ENCODE measurements around the gene CNOT6L. TPM values are rescaled to one million over a fixed set of nuclear protein-coding genes. Genes with fewer than 3 reads are reported as not detected.

The CNOT6L gene
- polyA plus RNA-seq, 2 of the 4 experiments (the other 2 are of a cell fraction) = 5.8 to 8.7 TPM

DNA sequence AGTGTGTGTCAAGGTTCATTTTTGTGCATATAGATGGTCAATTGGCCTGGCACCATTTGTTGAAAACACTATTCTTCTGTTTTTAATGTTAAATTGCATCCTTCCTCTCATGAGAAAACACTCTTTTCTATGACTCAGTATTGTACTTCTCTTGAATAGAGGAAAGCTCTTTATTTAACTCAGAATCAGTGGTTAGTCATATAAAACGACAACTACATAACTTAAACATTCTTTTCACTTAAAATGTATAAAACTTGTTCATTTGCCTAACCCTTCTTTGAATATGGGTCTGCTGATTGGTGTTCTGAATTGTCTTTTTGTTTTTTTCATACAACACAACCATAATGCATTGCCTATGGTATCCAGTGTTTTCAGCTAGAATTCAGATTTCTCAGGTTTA lies 26.2 kb upstream of the CNOT6L start:
- Histone ChIP-seq H3K27ac (no peak overlapping the region), H3K9me3 (no peaks in the 10 kb centered on the region), H3K4me2 (no peak overlapping the region), H3K4me1 (no peaks in the 10 kb centered on the region), H3K4me3 (no peak overlapping the region)
- no peak for DNase-seq (ENCODE audit: low read depth in 1 of 2, low spot score in 1 of 2)
- POLR2A ChIA-PET = no interaction called here
- 19% methylated on average over 1 of the region's 1 CpG for WGBS (ENCODE audit: missing lambda C conversion rate)
- TF ChIP-seq EHF (CRISPR knock-in tag; IDR thresholded peaks at IDR 0.05) (no peak), JUNB (IDR thresholded peaks at IDR 0.05) (no peak), HOXB5 (CRISPR knock-in tag; IDR thresholded peaks at IDR 0.05) (no peak), FOSL2 (IDR thresholded peaks at IDR 0.05) (no peak), FOSL2 (CRISPR knock-in tag; IDR thresholded peaks at IDR 0.05) (no peak), KDM5A (IDR thresholded peaks at IDR 0.05) (no peak), SREBF2 (IDR thresholded peaks at IDR 0.05) (no peak), MAZ (IDR thresholded peaks at IDR 0.05; ENCODE audit: borderline replicate concordance, low read depth, low read length) (no peak), NPAS2 (CRISPR knock-in tag; IDR thresholded peaks at IDR 0.05; ENCODE audit: borderline replicate concordance) (no peak), BHLHE40 (IDR thresholded peaks at IDR 0.05; ENCODE audit: low read depth, low read length) (no peak), NFE2L2 (conservative IDR thresholded peaks at IDR 0.05; ENCODE audit: low read length) (no peak), EHMT2 (IDR thresholded peaks at IDR 0.05; ENCODE audit: low read depth) (no peak), CBX2 (IDR thresholded peaks at IDR 0.05; ENCODE audit: borderline replicate concordance, low read depth) (no peak), KDM1A (IDR thresholded peaks at IDR 0.05; ENCODE audit: low read depth) (no peak), ESRRA (IDR thresholded peaks at IDR 0.05; ENCODE audit: borderline replicate concordance, low read length) (no peak), RFX5 (IDR thresholded peaks at IDR 0.05) (no peak), ZFP36 (IDR thresholded peaks at IDR 0.05; ENCODE audit: borderline replicate concordance, partially characterized antibody) (no peak), FOSB (CRISPR knock-in tag; IDR thresholded peaks at IDR 0.05) (no peak)
- TF ChIP-seq, protein P1, sequence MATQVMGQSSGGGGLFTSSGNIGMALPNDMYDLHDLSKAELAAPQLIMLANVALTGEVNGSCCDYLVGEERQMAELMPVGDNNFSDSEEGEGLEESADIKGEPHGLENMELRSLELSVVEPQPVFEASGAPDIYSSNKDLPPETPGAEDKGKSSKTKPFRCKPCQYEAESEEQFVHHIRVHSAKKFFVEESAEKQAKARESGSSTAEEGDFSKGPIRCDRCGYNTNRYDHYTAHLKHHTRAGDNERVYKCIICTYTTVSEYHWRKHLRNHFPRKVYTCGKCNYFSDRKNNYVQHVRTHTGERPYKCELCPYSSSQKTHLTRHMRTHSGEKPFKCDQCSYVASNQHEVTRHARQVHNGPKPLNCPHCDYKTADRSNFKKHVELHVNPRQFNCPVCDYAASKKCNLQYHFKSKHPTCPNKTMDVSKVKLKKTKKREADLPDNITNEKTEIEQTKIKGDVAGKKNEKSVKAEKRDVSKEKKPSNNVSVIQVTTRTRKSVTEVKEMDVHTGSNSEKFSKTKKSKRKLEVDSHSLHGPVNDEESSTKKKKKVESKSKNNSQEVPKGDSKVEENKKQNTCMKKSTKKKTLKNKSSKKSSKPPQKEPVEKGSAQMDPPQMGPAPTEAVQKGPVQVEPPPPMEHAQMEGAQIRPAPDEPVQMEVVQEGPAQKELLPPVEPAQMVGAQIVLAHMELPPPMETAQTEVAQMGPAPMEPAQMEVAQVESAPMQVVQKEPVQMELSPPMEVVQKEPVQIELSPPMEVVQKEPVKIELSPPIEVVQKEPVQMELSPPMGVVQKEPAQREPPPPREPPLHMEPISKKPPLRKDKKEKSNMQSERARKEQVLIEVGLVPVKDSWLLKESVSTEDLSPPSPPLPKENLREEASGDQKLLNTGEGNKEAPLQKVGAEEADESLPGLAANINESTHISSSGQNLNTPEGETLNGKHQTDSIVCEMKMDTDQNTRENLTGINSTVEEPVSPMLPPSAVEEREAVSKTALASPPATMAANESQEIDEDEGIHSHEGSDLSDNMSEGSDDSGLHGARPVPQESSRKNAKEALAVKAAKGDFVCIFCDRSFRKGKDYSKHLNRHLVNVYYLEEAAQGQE (IDR thresholded peaks at IDR 0.05) = no peak
- CTCF ChIA-PET = no interaction called here
- ATAC-seq = no peak
- no peak for FAIRE-seq

DNA sequence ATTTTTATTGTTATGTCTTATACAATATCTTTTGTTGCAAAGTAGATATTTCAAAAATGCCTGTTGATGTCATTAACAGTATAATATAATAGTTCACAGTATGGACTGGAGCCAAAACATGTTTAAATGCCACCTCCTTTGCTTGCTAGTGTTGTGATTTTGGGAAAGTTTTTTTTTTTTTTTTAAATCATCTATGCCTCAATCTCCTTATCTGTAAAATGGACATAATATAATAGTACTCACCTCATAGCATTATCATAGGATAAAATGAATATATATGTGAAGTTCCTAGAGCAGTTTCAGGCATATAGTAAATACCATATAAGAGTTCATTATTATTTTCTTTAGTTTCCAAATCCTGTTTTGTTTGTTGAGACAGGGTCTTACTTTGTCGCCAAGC lies 25.2 kb upstream of the CNOT6L start:
- ChIA-PET POLR2A (no interaction called here), CTCF (no interaction called here)
- DNase-seq (ENCODE audit: low read depth in 1 of 2, low spot score in 1 of 2) = no peak
- TF ChIP-seq FOXS1 (CRISPR knock-in tag; IDR thresholded peaks at IDR 0.05) (no peak), RAD21 (conservative IDR thresholded peaks at IDR 0.05 in 1 of 2, IDR thresholded peaks at IDR 0.05 in 1 of 2) (no peak), EHF (CRISPR knock-in tag; IDR thresholded peaks at IDR 0.05) (no peak), RFX5 (IDR thresholded peaks at IDR 0.05) (no peak), ZC3H11A (IDR thresholded peaks at IDR 0.05) (no peak)
- TF ChIP-seq, protein P2, sequence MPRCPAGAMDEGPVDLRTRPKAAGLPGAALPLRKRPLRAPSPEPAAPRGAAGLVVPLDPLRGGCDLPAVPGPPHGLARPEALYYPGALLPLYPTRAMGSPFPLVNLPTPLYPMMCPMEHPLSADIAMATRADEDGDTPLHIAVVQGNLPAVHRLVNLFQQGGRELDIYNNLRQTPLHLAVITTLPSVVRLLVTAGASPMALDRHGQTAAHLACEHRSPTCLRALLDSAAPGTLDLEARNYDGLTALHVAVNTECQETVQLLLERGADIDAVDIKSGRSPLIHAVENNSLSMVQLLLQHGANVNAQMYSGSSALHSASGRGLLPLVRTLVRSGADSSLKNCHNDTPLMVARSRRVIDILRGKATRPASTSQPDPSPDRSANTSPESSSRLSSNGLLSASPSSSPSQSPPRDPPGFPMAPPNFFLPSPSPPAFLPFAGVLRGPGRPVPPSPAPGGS (IDR thresholded peaks at IDR 0.05) = no peak
- TF ChIP-seq, protein P3, sequence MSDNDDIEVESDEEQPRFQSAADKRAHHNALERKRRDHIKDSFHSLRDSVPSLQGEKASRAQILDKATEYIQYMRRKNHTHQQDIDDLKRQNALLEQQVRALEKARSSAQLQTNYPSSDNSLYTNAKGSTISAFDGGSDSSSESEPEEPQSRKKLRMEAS (IDR thresholded peaks at IDR 0.05) = no peak
- TF ChIP-seq, protein P4, sequence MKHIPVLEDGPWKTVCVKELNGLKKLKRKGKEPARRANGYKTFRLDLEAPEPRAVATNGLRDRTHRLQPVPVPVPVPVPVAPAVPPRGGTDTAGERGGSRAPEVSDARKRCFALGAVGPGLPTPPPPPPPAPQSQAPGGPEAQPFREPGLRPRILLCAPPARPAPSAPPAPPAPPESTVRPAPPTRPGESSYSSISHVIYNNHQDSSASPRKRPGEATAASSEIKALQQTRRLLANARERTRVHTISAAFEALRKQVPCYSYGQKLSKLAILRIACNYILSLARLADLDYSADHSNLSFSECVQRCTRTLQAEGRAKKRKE (CRISPR knock-in tag; IDR thresholded peaks at IDR 0.05; ENCODE audit: low read depth) = no peak
- WGBS (ENCODE audit: missing lambda C conversion rate) = 91% methylated on average over 1 of the region's 1 CpG
- Histone ChIP-seq H3K27ac (no peak overlapping the region), H3K4me1 (no peaks in the 10 kb centered on the region), H3K4me3 (no peak overlapping the region), H3K4me2 (no peak overlapping the region), H3K9me3 (no peaks in the 10 kb centered on the region)
- no peak for ATAC-seq
- FAIRE-seq = no peak
